SK-N-SH treated with all-trans-retinoic acid at 6 μM for 48 hours (cell line): ENCODE data around the gene NRAS.

Experiments
- ATAC-seq: fragments of 200-7000 bp; cut with Tn5 transposase; 3 replicates; pipeline ENCODE4 v1.9.1; 2020; ENCODE audit warnings: mild to moderate bottlenecking, moderate library complexity
- ARNTL ChIP-seq: fragments of 450-650 bp; formaldehyde crosslinking; IDR thresholded peaks from 2 replicates; pipeline ENCODE4 v1.5.0; 2020; ENCODE audit warnings: low read depth, mild to moderate bottlenecking, moderate library complexity, borderline replicate concordance
- BACH2 ChIP-seq: fragments of 250-450 bp; sonication (Bioruptor Pico); IDR thresholded peaks from 2 replicates; pipeline ENCODE4 v1.9.0; 2021; ENCODE audit warnings: mild to moderate bottlenecking, borderline replicate concordance
- ESRRG ChIP-seq: fragments of 250-450 bp; sonication (Bioruptor Pico); IDR thresholded peaks from 2 replicates; pipeline ENCODE4 v1.6.1; 2021; ENCODE audit warnings: mild to moderate bottlenecking
- GLIS3 ChIP-seq: fragments of 250-450 bp; sonication (Bioruptor Pico); IDR thresholded peaks from 2 replicates; pipeline ENCODE4 v1.5.0; 2020; ENCODE audit warnings: mild to moderate bottlenecking, moderate library complexity
- OSR1 ChIP-seq: fragments of 250-450 bp; sonication (Bioruptor Pico); IDR thresholded peaks from 2 replicates; pipeline ENCODE4 v1.8.0; 2022; ENCODE audit warnings: moderate library complexity, mild to moderate bottlenecking, inconsistent platforms
- PPARA ChIP-seq: fragments of 250-450 bp; sonication (Bioruptor Pico); IDR thresholded peaks from 2 replicates; pipeline ENCODE4 v1.5.0; 2020; ENCODE audit warnings: mild to moderate bottlenecking, borderline replicate concordance
- RARB ChIP-seq: fragments of 250-450 bp; sonication (Bioruptor Pico); IDR thresholded peaks from 2 replicates; pipeline ENCODE4 v1.8.0; 2021; ENCODE audit warnings: mild to moderate bottlenecking, moderate library complexity
- SNAI2 ChIP-seq: fragments of 250-450 bp; sonication (Bioruptor Pico); IDR thresholded peaks from 2 replicates; pipeline ENCODE4 v1.5.0; 2020; ENCODE audit warnings: mild to moderate bottlenecking, moderate library complexity
- TCF4 ChIP-seq: fragments of 250-450 bp; sonication (Bioruptor Pico); IDR thresholded peaks from 2 replicates; pipeline ENCODE4 v1.8.0; 2021; ENCODE audit warnings: mild to moderate bottlenecking, moderate library complexity, borderline replicate concordance
- TOX ChIP-seq: fragments of 250-450 bp; sonication (Bioruptor Pico); IDR thresholded peaks from 2 replicates; pipeline ENCODE4 v1.8.0; 2021; ENCODE audit warnings: mild to moderate bottlenecking, moderate library complexity, borderline replicate concordance
- ZC3H10 ChIP-seq: fragments of 250-450 bp; sonication (Bioruptor Pico); IDR thresholded peaks from 2 replicates; pipeline ENCODE4 v1.5.1; 2021; ENCODE audit warnings: mild to moderate bottlenecking, moderate library complexity
- ZFP3 ChIP-seq: fragments of 250-450 bp; sonication (Bioruptor Pico); IDR thresholded peaks from 2 replicates; pipeline ENCODE4 v1.5.0; 2020; ENCODE audit warnings: mild to moderate bottlenecking, moderate library complexity
- ZFP30 ChIP-seq: fragments of 450-650 bp; formaldehyde crosslinking; IDR thresholded peaks from 2 replicates; pipeline ENCODE4 v1.5.0; 2022; ENCODE audit warnings: mild to moderate bottlenecking, moderate library complexity
- ZNF565 ChIP-seq: fragments of 450-650 bp; formaldehyde crosslinking; conservative IDR thresholded peaks from 2 replicates; pipeline ENCODE4 v1.5.0; 2020; ENCODE audit warnings: low read depth, mild to moderate bottlenecking, moderate library complexity
- ZNF70 ChIP-seq: fragments of 450-650 bp; formaldehyde crosslinking; IDR thresholded peaks from 2 replicates; pipeline ENCODE4 v1.5.0; 2020; ENCODE audit warnings: mild to moderate bottlenecking, moderate library complexity
- ZNF8 ChIP-seq: fragments of 450-650 bp; formaldehyde crosslinking; IDR thresholded peaks from 2 replicates; pipeline ENCODE4 v1.5.0; 2020; ENCODE audit warnings: mild to moderate bottlenecking, moderate library complexity
- TF ChIP-seq, protein P1 (sequence below): fragments of 250-450 bp; sonication (Bioruptor Pico); IDR thresholded peaks from 2 replicates; pipeline ENCODE4 v1.5.0; 2020; ENCODE audit warnings: mild to moderate bottlenecking, moderate library complexity
- TF ChIP-seq, protein P2 (sequence below): fragments of 250-450 bp; sonication (Bioruptor Pico); IDR thresholded peaks from 2 replicates; pipeline ENCODE4 v1.5.1; 2021; ENCODE audit warnings: mild to moderate bottlenecking, moderate library complexity
- TF ChIP-seq, protein P3 (sequence below): fragments of 250-450 bp; sonication (Bioruptor Pico); IDR thresholded peaks from 2 replicates; pipeline ENCODE4 v1.8.0; 2020; ENCODE audit warnings: mild to moderate bottlenecking, moderate library complexity, borderline replicate concordance
- TF ChIP-seq, protein P4 (sequence below): fragments of 250-450 bp; sonication (Bioruptor Pico); IDR thresholded peaks from 2 replicates; pipeline ENCODE4 v1.8.0; 2021; ENCODE audit warnings: low read depth, mild to moderate bottlenecking, moderate library complexity, borderline replicate concordance

Gene NRAS

DNA sequence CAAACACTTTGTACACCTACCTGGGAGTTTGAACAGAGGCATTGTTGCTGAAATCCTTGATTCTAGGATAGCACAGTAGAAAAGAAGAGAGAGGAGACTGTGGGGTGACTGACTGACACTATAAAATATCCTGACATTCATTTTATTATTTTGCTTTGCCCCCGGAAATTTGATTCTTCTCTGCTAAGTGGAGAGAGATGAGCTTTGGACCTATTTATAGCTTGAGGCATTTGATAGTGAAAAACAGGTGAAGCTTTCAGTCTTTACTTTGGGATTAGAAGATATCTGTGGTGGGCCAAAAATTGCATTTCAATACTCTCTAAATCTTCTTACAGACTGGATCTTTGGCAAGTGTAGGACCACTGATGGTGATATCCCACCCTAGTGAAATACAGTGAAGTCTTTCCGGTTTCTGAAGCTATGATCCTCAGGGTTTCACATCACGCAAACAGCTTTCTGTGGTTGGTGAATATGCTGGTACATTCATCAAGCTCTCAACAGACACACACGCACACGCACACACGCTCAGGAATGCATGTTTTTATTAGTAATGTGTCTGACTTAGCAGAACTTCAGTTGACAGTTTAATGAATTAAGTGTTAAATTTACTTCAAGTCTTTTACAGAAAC, 21.0 kb downstream of the NRAS start, which contains the start of gene AMPD1:
TSS of gene AMPD1 (minus strand) at position 117 of the 629 bp plus-strand sequence. CDS start at position 42, 75 bp downstream.
- no peak for TF ChIP-seq PPARA (CRISPR knock-in tag)
- no peak for TF ChIP-seq OSR1 (CRISPR knock-in tag)
- TF ChIP-seq, protein P1, sequence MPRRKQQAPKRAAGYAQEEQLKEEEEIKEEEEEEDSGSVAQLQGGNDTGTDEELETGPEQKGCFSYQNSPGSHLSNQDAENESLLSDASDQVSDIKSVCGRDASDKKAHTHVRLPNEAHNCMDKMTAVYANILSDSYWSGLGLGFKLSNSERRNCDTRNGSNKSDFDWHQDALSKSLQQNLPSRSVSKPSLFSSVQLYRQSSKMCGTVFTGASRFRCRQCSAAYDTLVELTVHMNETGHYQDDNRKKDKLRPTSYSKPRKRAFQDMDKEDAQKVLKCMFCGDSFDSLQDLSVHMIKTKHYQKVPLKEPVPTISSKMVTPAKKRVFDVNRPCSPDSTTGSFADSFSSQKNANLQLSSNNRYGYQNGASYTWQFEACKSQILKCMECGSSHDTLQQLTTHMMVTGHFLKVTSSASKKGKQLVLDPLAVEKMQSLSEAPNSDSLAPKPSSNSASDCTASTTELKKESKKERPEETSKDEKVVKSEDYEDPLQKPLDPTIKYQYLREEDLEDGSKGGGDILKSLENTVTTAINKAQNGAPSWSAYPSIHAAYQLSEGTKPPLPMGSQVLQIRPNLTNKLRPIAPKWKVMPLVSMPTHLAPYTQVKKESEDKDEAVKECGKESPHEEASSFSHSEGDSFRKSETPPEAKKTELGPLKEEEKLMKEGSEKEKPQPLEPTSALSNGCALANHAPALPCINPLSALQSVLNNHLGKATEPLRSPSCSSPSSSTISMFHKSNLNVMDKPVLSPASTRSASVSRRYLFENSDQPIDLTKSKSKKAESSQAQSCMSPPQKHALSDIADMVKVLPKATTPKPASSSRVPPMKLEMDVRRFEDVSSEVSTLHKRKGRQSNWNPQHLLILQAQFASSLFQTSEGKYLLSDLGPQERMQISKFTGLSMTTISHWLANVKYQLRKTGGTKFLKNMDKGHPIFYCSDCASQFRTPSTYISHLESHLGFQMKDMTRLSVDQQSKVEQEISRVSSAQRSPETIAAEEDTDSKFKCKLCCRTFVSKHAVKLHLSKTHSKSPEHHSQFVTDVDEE (CRISPR knock-in tag): no peak
- no peak for TF ChIP-seq ZNF70 (CRISPR knock-in tag)
- TF ChIP-seq ZFP30 (CRISPR knock-in tag): no peak
- TF ChIP-seq GLIS3 (CRISPR knock-in tag): no peak
- no peak for TF ChIP-seq ARNTL (CRISPR knock-in tag)
- TF ChIP-seq ZNF8 (CRISPR knock-in tag): no peak
- no peak for TF ChIP-seq ZC3H10 (CRISPR knock-in tag)
- no peak for TF ChIP-seq TCF4 (CRISPR knock-in tag)
- no peak for TF ChIP-seq TOX (CRISPR knock-in tag)
- TF ChIP-seq ESRRG (CRISPR knock-in tag): no peak
- TF ChIP-seq, protein P2, sequence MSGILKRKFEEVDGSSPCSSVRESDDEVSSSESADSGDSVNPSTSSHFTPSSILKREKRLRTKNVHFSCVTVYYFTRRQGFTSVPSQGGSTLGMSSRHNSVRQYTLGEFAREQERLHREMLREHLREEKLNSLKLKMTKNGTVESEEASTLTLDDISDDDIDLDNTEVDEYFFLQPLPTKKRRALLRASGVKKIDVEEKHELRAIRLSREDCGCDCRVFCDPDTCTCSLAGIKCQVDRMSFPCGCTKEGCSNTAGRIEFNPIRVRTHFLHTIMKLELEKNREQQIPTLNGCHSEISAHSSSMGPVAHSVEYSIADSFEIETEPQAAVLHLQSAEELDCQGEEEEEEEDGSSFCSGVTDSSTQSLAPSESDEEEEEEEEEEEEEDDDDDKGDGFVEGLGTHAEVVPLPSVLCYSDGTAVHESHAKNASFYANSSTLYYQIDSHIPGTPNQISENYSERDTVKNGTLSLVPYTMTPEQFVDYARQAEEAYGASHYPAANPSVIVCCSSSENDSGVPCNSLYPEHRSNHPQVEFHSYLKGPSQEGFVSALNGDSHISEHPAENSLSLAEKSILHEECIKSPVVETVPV (CRISPR knock-in tag): no peak
- no peak for TF ChIP-seq RARB (CRISPR knock-in tag)
- TF ChIP-seq, protein P3, sequence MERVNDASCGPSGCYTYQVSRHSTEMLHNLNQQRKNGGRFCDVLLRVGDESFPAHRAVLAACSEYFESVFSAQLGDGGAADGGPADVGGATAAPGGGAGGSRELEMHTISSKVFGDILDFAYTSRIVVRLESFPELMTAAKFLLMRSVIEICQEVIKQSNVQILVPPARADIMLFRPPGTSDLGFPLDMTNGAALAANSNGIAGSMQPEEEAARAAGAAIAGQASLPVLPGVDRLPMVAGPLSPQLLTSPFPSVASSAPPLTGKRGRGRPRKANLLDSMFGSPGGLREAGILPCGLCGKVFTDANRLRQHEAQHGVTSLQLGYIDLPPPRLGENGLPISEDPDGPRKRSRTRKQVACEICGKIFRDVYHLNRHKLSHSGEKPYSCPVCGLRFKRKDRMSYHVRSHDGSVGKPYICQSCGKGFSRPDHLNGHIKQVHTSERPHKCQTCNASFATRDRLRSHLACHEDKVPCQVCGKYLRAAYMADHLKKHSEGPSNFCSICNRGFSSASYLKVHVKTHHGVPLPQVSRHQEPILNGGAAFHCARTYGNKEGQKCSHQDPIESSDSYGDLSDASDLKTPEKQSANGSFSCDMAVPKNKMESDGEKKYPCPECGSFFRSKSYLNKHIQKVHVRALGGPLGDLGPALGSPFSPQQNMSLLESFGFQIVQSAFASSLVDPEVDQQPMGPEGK (CRISPR knock-in tag): no peak
- ATAC-seq: no peak

DNA sequence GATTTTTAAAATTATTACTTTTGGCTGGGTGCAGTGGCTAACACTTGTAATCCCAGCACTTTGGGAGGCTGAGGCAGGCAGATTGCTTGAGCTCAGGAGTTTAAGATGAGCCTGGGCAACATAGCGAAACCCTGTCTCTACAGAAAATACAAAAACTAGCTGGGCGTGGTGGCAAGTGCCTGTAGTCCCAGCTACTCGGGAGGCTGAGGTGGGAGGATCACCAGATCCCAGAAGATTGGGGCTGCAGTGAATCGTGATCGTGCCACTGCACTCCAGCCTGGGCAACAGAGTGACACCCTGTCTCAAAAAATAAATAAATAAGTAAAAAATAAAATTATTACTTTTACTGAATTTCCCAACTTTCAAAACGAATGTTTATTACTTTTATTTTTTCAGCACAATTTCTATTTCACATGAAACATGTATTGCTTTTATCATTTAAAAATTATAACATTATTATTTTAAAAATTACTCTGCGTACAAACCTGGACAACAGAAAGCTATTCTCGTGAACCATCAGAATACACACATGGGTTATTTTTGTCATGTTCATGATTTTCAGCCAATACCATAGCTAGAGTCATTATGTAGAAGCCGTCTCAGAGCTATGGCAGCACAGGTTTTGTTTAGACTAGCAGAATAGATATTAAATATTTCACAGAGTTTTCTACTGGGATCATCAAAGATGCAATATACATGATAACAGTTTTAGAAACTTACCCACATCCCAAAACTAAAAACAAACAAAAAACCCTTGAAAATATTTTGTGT, 21.8 kb downstream of the NRAS start:
- ATAC-seq: no peak
- TF ChIP-seq ZFP3 (CRISPR knock-in tag): no peak
- TF ChIP-seq SNAI2 (CRISPR knock-in tag): no peak
- no peak for TF ChIP-seq ZNF70 (CRISPR knock-in tag)
- TF ChIP-seq ZC3H10 (CRISPR knock-in tag): no peak
- TF ChIP-seq BACH2: no peak
- TF ChIP-seq, protein P3 (CRISPR knock-in tag): no peak
- TF ChIP-seq ZNF565: no peak
- TF ChIP-seq TCF4 (CRISPR knock-in tag): no peak
- TF ChIP-seq GLIS3 (CRISPR knock-in tag): no peak
- TF ChIP-seq ZFP30 (CRISPR knock-in tag): no peak
- TF ChIP-seq, protein P4, sequence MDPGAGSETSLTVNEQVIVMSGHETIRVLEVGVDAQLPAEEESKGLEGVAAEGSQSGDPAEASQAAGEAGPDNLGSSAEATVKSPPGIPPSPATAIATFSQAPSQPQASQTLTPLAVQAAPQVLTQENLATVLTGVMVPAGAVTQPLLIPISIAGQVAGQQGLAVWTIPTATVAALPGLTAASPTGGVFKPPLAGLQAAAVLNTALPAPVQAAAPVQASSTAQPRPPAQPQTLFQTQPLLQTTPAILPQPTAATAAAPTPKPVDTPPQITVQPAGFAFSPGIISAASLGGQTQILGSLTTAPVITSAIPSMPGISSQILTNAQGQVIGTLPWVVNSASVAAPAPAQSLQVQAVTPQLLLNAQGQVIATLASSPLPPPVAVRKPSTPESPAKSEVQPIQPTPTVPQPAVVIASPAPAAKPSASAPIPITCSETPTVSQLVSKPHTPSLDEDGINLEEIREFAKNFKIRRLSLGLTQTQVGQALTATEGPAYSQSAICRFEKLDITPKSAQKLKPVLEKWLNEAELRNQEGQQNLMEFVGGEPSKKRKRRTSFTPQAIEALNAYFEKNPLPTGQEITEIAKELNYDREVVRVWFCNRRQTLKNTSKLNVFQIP (CRISPR knock-in tag): no peak
- TF ChIP-seq, protein P1 (CRISPR knock-in tag): no peak
- no peak for TF ChIP-seq ARNTL (CRISPR knock-in tag)
- TF ChIP-seq, all 23 proteins: peak for 0
